BLaER1 treated with 17β-estradiol and CSF1 and Interleukin-3, amounts not matched to agents 10 nM and 100 nM (cell line): ENCODE measurements around the gene WHAMM.

Experiments used
- H3K27ac ChIP-seq, 11 experiments: shearing (Covaris generic); formaldehyde crosslinking; 2 replicates each; pipeline ENCODE4 v1.8.1; 2022
- H3K27me3 ChIP-seq, 11 experiments: shearing (Covaris generic); formaldehyde crosslinking; 2 replicates each; pipeline ENCODE4 v1.8.1; 2022
- H3K36me3 ChIP-seq, 11 experiments: shearing (Covaris generic); formaldehyde crosslinking; 2 replicates each; pipeline ENCODE4 v1.8.1; 2022
- H3K4me1 ChIP-seq, 10 experiments: shearing (Covaris generic); formaldehyde crosslinking; 2 replicates each; pipeline ENCODE4 v1.8.1; 2022
- H3K4me2 ChIP-seq, 11 experiments: shearing (Covaris generic); formaldehyde crosslinking; 2 replicates each; pipeline ENCODE4 v1.8.1; 2022
- H3K4me3 ChIP-seq, 10 experiments: shearing (Covaris generic); formaldehyde crosslinking; 2 replicates each; pipeline ENCODE4 v1.8.1; 2022
- H3K9ac ChIP-seq, 11 experiments: shearing (Covaris generic); formaldehyde crosslinking; 2 replicates each; pipeline ENCODE4 v1.8.1; 2022
- H3K9me3 ChIP-seq, 11 experiments: shearing (Covaris generic); formaldehyde crosslinking; replicated peaks in 1 of 11; 2 replicates each; pipeline ENCODE4 v1.8.1; 2022
- H4K20me1 ChIP-seq, 11 experiments: shearing (Covaris generic); formaldehyde crosslinking; 2 replicates each; pipeline ENCODE4 v1.8.1; 2022
- Cebpa-rat ChIP-seq, 11 experiments: shearing (Covaris generic); IDR thresholded peaks; 2 replicates each; pipeline ENCODE4 v1.8.1; 2022

WHAMM gene

GRCh38 chr15:82828075-82828474 lies 18.6 kb downstream of the WHAMM start:
- Histone ChIP-seq H3K4me2 (no peak overlapping the region), H3K36me3 (peaks cover 87 to 95% (median 92%) of the 10 kb centered on the region in 11 experiments), H3K9me3 (no peaks in the 10 kb centered on the region), H3K27ac (no peak overlapping the region), H4K20me1 (peaks cover 0 to 53% (median 33%) of the 10 kb centered on the region in 11 experiments; a peak in 14 of 22 replicates), H3K9ac (no peak overlapping the region), H3K4me1 (peaks cover 23 to 31% (median 28%) of the 10 kb centered on the region in 10 experiments), H3K27me3 (no peaks in the 10 kb centered on the region), H3K4me3 (no peak overlapping the region)
- TF ChIP-seq Cebpa-rat (IDR thresholded peaks at IDR 0.05), result no peak

DNA sequence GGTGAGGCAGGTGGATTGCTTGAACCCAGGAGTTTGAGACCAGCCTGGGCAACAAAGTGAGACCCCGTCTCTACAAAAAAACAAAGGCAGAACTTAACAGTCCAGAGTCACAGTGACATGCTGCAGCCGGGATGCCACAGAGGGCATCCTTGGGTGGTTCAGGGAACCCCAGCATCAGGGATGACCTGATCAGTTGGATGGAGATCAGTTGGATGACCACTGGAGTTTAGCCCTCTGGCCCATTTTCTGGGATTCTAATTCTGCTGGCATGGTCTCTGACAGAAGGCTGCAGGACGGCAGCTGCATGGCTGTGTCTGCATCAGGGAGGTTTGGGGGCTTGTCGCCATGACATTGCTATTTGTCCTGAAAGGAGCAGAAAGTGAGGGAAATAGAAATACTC lies 19.8 kb downstream of the WHAMM start:
- Histone ChIP-seq H3K27me3 (no peaks in the 10 kb centered on the region), H3K9me3 (no peaks in the 10 kb centered on the region), H3K4me1 (peaks cover 34 to 43% (median 39%) of the 10 kb centered on the region in 10 experiments), H3K36me3 (peaks cover 88 to 95% (median 92%) of the 10 kb centered on the region in 11 experiments), H3K4me2 (no peak overlapping the region), H3K4me3 (no peak overlapping the region), H3K9ac (no peak overlapping the region), H4K20me1 (peaks cover 0 to 56% (median 34%) of the 10 kb centered on the region in 11 experiments; a peak in 14 of 22 replicates), H3K27ac (no peak overlapping the region; a peak in 1 of 22 replicates)
- TF ChIP-seq Cebpa-rat (IDR thresholded peaks at IDR 0.05), result no peak

DNA sequence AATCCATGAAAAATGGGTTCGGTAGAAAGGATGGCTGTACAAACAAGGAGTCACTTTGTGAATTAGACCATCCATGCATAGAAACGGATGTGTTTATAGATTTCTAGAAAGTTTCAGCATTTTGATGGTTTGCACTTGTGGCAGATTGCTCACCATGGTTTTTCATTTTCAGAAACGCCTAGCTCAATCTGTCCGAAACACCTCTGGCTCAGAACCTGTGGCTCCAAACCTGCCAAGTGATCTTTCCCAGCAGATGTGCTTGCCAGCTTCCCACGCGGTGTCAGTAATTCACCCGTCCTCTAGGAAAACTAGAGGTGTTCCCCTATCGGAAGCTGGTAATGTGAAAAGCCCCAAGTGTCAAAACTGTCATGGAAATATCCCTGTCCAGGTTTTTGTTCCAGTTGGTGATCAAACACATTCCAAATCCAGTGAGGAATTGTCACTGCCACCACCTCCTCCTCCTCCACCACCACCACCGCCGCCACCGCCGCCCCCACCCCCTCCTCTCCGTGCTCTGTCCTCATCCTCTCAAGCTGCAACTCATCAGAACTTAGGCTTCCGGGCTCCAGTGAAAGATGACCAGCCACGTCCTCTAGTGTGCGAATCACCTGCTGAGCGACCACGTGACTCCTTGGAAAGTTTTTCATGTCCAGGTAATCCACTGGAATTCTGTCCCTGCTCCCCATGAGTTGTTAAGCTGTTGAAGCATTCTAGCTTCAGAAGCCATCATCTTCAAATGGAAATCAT lies 21.2 kb downstream of the WHAMM start:
- Histone ChIP-seq H3K9ac (0 out of 22 replicates have a peak overlapping the region, but pooled peaks of 1 of the 11 experiments have one; percentile 75), H3K9me3 (peaks cover 0 to 4% (median 0%) of the 10 kb centered on the region in 11 experiments; a peak in 1 of 22 replicates), H3K27me3 (no peaks in the 10 kb centered on the region), H3K27ac (peak overlapping the region in 2 of 11 experiments; percentile 75 to 86; a peak in 3 of 22 replicates), H3K4me2 (peak overlapping the region; percentile 77 to 99 (median 84); a peak in 18 of 22 replicates), H4K20me1 (peaks cover 0 to 45% (median 34%) of the 10 kb centered on the region in 11 experiments; a peak in 14 of 22 replicates), H3K4me1 (peaks cover 38 to 52% (median 45%) of the 10 kb centered on the region in 10 experiments), H3K4me3 (no peak overlapping the region), H3K36me3 (peaks cover 88 to 95% (median 92%) of the 10 kb centered on the region in 11 experiments)
- no peak for TF ChIP-seq Cebpa-rat (IDR thresholded peaks at IDR 0.05)

- H3K4me1 ChIP-seq, result peaks cover 38 to 58% (median 49%) of the 10 kb centered on the region in 10 experiments
- H3K36me3 ChIP-seq, result peaks cover 88 to 95% (median 92%) of the 10 kb centered on the region in 11 experiments
- H3K4me3 ChIP-seq, result peak overlapping the region; percentile 15 to 43 (median 25); a peak in 13 of 20 replicates
- no peaks in the 10 kb centered on the region for H3K27me3 ChIP-seq
- no peak for TF ChIP-seq Cebpa-rat (IDR thresholded peaks at IDR 0.05)
- H3K4me2 ChIP-seq, result peak overlapping the region; percentile 77 to 99 (median 84)
- H3K27ac ChIP-seq, result peak overlapping the region; percentile 43 to 88 (median 76)
- peak overlapping the region; percentile 50 to 75 (median 67) for H3K9ac ChIP-seq
- peaks cover 0 to 17% (median 10%) of the 10 kb centered on the region in 11 experiments; a peak in 13 of 22 replicates for H3K9me3 ChIP-seq
- H4K20me1 ChIP-seq, result peaks cover 0 to 41% (median 31%) of the 10 kb centered on the region in 11 experiments; a peak in 13 of 22 replicates
Measured at GRCh38 chr15:82831894-82832600, 22.6 kb downstream of the WHAMM start.

DNA sequence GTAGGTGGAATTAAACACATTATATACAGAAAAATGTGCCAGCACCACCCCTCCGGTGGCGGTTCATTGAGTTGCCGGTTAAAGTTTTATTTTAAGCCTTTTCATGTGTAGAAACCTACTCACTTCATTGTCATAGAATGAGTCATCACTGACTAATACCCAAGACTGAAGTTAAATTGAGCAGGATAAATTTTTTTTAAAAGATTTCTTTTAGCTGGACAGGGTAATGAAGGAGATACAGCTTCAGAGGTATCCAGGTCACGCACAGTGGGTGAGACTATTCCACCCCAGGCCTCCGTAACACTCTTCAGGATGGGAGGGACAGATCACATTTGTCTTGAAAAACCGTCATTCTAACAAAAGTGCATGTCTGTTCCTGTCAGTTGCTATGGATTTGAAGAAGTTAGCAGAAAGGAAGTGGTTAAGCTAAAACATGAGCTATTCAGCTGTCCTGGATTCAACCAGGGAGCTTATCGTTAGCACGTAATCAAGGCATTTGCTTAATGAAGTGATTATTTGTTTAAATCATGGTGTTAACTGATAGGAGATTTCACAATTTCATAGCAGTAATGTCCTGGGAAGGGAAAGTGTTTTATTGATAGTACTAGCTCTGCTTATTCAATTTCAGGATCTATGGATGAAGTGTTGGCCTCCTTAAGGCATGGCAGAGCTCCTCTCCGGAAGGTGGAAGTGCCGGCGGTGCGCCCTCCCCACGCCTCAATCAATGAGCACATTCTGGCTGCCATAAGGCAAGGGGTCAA lies 23.4 kb downstream of the WHAMM start:
- H4K20me1 ChIP-seq, result peaks cover 0 to 41% (median 30%) of the 10 kb centered on the region in 11 experiments; a peak in 13 of 22 replicates
- H3K4me3 ChIP-seq, result peak overlapping the region; percentile 15 to 51 (median 28); a peak in 13 of 20 replicates
- peak overlapping the region; percentile 77 to 99 (median 84) for H3K4me2 ChIP-seq
- H3K9ac ChIP-seq, result peak overlapping the region; percentile 50 to 75 (median 67)
- H3K27me3 ChIP-seq, result no peaks in the 10 kb centered on the region
- peaks cover 88 to 95% (median 92%) of the 10 kb centered on the region in 11 experiments for H3K36me3 ChIP-seq
- TF ChIP-seq Cebpa-rat (IDR thresholded peaks at IDR 0.05), result no peak
- peak overlapping the region; percentile 43 to 88 (median 76) for H3K27ac ChIP-seq
- H3K4me1 ChIP-seq, result peaks cover 38 to 58% (median 49%) of the 10 kb centered on the region in 10 experiments
- H3K9me3 ChIP-seq, result peaks cover 0 to 24% (median 16%) of the 10 kb centered on the region in 11 experiments; a peak in 16 of 22 replicates

DNA sequence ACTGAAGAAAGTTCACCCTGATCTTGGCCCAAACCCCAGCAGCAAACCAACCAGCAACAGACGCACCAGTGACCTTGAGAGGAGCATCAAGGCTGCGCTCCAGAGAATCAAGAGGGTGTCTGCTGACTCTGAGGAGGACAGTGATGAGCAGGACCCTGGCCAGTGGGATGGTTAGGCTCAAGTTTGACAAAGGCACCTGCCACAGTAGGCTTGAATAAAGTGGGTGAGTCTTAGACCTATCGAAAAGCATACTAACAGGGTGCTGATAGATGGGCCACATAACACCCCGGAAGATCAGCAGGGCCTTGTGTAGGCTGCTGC lies 23.9 kb downstream of the WHAMM start:
- no peaks in the 10 kb centered on the region for H3K27me3 ChIP-seq
- H4K20me1 ChIP-seq, result peaks cover 0 to 38% (median 30%) of the 10 kb centered on the region in 11 experiments; a peak in 13 of 22 replicates
- H3K36me3 ChIP-seq, result peaks cover 88 to 95% (median 92%) of the 10 kb centered on the region in 11 experiments
- H3K27ac ChIP-seq, result peak overlapping the region; percentile 43 to 88 (median 76); a peak in 21 of 22 replicates
- peak overlapping the region; percentile 77 to 99 (median 84) for H3K4me2 ChIP-seq
- H3K4me1 ChIP-seq, result peaks cover 38 to 58% (median 49%) of the 10 kb centered on the region in 10 experiments
- peaks cover 0 to 29% (median 21%) of the 10 kb centered on the region in 11 experiments; a peak in 17 of 22 replicates for H3K9me3 ChIP-seq
- TF ChIP-seq Cebpa-rat (IDR thresholded peaks at IDR 0.05), result no peak
- peak overlapping the region; percentile 14 to 74 (median 65); a peak in 20 of 22 replicates for H3K9ac ChIP-seq
- peak overlapping the region in 5 of 10 experiments; percentile 25 to 51 (median 32); a peak in 5 of 20 replicates for H3K4me3 ChIP-seq

GRCh38 chr15:82835391-82835917 lies 26.0 kb downstream of the WHAMM start:
- H3K9ac ChIP-seq, result 0 out of 22 replicates have a peak overlapping the region, but pooled peaks of 1 of the 11 experiments have one; percentile 4

More at GRCh38 chr15:82835391-82835917, 26.0 kb downstream of the WHAMM start:
- TF ChIP-seq Cebpa-rat (IDR thresholded peaks at IDR 0.05), result no peak
- Histone ChIP-seq H3K9me3 (peaks cover 0 to 40% (median 34%) of the 10 kb centered on the region in 11 experiments; a peak in 19 of 22 replicates), H4K20me1 (peaks cover 0 to 30% (median 21%) of the 10 kb centered on the region in 11 experiments; a peak in 11 of 22 replicates), H3K4me2 (peak overlapping the region in 5 of 11 experiments; percentile 7 to 53 (median 43); a peak in 9 of 22 replicates), H3K4me3 (no peak overlapping the region), H3K27me3 (no peaks in the 10 kb centered on the region), H3K4me1 (peaks cover 38 to 57% (median 47%) of the 10 kb centered on the region in 10 experiments), H3K36me3 (peaks cover 73 to 88% (median 80%) of the 10 kb centered on the region in 11 experiments), H3K27ac (peak overlapping the region in 4 of 11 experiments; percentile 27 to 43 (median 36); a peak in 3 of 22 replicates)
